Ishikawa (cell line): ENCODE data around the gene ZNF107.

Source experiments
- CEBPB ChIP-seq: IDR thresholded peaks from 2 replicates; pipeline ENCODE4 v1.6.1; 2012
- CREB1 ChIP-seq: IDR thresholded peaks from 2 replicates; pipeline ENCODE4 v1.6.1; 2012; ENCODE audit warnings: low read depth
- EGR1 ChIP-seq: IDR thresholded peaks from 2 replicates; pipeline ENCODE4 v1.6.1; 2012
- EP300 ChIP-seq: IDR thresholded peaks from 2 replicates; pipeline ENCODE4 v1.6.1; 2012; ENCODE audit warnings: borderline replicate concordance
- NFIC ChIP-seq: IDR thresholded peaks from 2 replicates; pipeline ENCODE4 v1.6.1; 2012
- RAD21 ChIP-seq: IDR thresholded peaks from 2 replicates; pipeline ENCODE4 v1.6.1; 2012; ENCODE audit warnings: low read depth
- TAF1 ChIP-seq: IDR thresholded peaks from 2 replicates; pipeline ENCODE4 v1.6.1; 2012; ENCODE audit warnings: low read depth, mild to moderate bottlenecking
- TCF12 ChIP-seq: IDR thresholded peaks from 2 replicates; pipeline ENCODE4 v1.6.1; 2012; ENCODE audit warnings: low read depth
- TEAD4 ChIP-seq: IDR thresholded peaks from 2 replicates; pipeline ENCODE4 v1.6.1; 2012
- YY1 ChIP-seq: IDR thresholded peaks from 2 replicates; pipeline ENCODE4 v1.6.1; 2012; ENCODE audit warnings: low read depth
- ZBTB7A ChIP-seq: IDR thresholded peaks from 2 replicates; pipeline ENCODE4 v1.6.1; 2012; ENCODE audit warnings: low read depth
- TF ChIP-seq, protein P1 (sequence below): IDR thresholded peaks from 2 replicates; pipeline ENCODE4 v1.6.1; 2012
- TF ChIP-seq, protein P2 (sequence below): IDR thresholded peaks from 2 replicates; pipeline ENCODE4 v1.6.1; 2012; ENCODE audit warnings: low read depth, mild to moderate bottlenecking
- TF ChIP-seq, protein P3 (sequence below): IDR thresholded peaks from 2 replicates; pipeline ENCODE4 v1.6.1; 2012

ZNF107 gene

DNA sequence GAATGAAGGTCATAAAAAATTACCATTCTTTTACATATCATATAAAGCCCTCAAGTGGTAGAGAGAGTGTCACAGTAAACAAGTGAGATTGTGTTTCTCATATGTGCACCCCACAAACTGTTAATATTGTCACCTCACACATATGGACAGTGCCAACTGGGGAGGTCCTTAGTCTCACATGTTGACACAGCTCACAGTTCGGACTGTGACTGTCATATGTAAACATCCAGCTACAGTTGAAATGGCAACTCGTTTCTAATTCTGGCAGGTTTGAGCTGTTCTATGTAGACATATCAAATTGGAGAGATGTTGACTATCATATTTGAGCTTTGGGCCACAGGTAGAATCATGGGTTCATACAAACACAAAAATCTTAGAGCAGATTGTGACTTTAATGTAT lies 39.4 kb upstream of the ZNF107 start:
- TF ChIP-seq EP300, result no peak
- TF ChIP-seq RAD21, result no peak
- TF ChIP-seq CREB1, result no peak
- TF ChIP-seq, protein P1, sequence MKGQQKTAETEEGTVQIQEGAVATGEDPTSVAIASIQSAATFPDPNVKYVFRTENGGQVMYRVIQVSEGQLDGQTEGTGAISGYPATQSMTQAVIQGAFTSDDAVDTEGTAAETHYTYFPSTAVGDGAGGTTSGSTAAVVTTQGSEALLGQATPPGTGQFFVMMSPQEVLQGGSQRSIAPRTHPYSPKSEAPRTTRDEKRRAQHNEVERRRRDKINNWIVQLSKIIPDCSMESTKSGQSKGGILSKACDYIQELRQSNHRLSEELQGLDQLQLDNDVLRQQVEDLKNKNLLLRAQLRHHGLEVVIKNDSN, result no peak
- no peak for TF ChIP-seq TAF1
- TF ChIP-seq, protein P2, sequence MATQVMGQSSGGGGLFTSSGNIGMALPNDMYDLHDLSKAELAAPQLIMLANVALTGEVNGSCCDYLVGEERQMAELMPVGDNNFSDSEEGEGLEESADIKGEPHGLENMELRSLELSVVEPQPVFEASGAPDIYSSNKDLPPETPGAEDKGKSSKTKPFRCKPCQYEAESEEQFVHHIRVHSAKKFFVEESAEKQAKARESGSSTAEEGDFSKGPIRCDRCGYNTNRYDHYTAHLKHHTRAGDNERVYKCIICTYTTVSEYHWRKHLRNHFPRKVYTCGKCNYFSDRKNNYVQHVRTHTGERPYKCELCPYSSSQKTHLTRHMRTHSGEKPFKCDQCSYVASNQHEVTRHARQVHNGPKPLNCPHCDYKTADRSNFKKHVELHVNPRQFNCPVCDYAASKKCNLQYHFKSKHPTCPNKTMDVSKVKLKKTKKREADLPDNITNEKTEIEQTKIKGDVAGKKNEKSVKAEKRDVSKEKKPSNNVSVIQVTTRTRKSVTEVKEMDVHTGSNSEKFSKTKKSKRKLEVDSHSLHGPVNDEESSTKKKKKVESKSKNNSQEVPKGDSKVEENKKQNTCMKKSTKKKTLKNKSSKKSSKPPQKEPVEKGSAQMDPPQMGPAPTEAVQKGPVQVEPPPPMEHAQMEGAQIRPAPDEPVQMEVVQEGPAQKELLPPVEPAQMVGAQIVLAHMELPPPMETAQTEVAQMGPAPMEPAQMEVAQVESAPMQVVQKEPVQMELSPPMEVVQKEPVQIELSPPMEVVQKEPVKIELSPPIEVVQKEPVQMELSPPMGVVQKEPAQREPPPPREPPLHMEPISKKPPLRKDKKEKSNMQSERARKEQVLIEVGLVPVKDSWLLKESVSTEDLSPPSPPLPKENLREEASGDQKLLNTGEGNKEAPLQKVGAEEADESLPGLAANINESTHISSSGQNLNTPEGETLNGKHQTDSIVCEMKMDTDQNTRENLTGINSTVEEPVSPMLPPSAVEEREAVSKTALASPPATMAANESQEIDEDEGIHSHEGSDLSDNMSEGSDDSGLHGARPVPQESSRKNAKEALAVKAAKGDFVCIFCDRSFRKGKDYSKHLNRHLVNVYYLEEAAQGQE, result no peak

DNA sequence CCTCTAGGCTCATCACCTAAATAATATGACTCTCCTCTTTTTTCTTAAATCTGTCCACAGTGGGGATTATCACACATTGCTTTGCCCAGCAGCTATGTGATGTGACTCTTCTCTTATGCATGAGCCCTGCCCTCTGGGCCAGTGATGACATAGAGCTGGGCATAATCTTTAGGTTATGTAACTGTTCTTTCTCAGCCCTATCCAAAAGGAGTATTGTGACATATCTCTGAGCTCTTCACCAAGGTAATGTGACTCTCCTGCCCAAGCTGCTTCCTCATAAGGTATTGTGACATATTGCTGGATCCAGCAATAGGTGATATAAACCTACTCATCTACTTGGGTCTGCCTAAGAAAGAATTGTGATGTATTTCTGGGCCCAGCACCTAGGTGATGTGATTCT lies 37.7 kb upstream of the ZNF107 start:
- no peak for TF ChIP-seq EGR1
- no peak for TF ChIP-seq ZBTB7A
- no peak for TF ChIP-seq CREB1
- no peak for TF ChIP-seq TAF1
- TF ChIP-seq TEAD4, result no peak
- no peak for TF ChIP-seq TCF12
- no peak for TF ChIP-seq YY1

DNA sequence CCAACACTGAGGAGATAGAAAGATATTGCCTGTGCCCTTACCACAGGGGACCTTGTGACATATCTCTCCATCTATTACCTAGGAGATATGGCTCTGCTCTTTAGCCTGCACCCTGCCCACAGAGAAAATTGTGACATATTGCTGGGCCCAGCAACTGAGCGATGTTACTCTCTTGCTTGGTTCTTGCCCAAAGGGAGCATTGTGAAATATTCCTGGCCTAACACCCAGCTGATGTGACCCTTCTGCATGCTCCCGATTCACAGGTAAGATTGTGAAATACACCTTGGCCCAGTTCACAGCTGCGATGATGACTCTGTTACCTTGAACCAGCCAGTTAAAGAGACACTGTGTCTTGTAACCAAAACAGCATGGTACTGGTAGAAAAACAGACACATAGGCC lies 37.2 kb upstream of the ZNF107 start:
- TF ChIP-seq, protein P1, result no peak
- TF ChIP-seq ZBTB7A, result no peak
- TF ChIP-seq, protein P2, result no peak

DNA sequence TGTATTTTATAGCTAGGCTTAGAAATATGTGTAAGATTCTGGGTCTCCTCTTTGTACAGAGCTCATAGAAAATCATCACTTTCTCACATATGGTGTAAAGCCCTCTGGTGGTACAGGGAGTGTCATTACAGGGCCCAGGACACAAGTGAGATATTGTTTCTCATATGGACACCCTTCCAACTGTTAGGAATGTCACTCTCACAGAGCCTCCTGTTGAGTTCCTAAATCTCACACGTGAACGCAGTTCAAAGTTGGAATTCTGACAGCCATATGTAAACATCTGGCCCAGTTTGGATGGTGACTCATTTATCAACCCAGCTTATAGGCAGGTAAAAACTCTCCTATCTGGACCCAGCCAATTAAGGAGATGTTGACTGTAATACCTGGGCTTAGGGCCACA lies 35.4 kb upstream of the ZNF107 start:
- TF ChIP-seq ZBTB7A (no peak), TAF1 (no peak), EP300 (no peak), CREB1 (no peak), RAD21 (no peak; the same call in 1 of the 2 replicates), EGR1 (no peak), TEAD4 (no peak), CEBPB (no peak), NFIC (no peak), TCF12 (no peak), YY1 (no peak)
- TF ChIP-seq, protein P3, sequence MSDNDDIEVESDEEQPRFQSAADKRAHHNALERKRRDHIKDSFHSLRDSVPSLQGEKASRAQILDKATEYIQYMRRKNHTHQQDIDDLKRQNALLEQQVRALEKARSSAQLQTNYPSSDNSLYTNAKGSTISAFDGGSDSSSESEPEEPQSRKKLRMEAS, result no peak
- TF ChIP-seq, protein P1, result no peak
- TF ChIP-seq, protein P2, result no peak

DNA sequence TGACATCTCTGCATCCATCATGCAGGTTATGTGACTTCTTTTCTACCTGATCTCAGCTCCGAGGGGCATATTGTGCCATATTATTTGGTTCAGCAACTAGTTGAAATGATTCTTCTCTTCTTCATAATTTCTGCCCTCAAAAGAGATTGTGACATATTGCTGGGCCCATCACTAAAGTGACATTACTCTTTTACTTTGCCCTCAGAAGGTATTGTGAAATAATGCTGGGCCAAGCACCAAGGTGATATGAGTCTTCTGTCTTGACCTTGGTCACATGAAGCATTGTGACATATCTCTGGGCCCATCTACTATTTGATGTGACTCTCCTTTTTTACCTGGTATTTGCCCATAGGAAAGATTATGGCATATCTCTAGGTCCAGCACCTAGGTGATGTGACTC lies 33.9 kb upstream of the ZNF107 start:
- no peak for TF ChIP-seq EGR1
- no peak for TF ChIP-seq TEAD4
- no peak for TF ChIP-seq TAF1
- TF ChIP-seq NFIC, result no peak
- no peak for TF ChIP-seq CREB1
- TF ChIP-seq YY1, result no peak
